GM08714 (cell line): Measurements from ENCODE around the gene BCKDHA.
A peak's percentile ranks its signal among the peaks of the same experiment; 100 is the strongest.
"Not testable (repeated sequence)": the region's sequence is repeated elsewhere in the genome, so short reads cannot be mapped to it uniquely, and the experiment has no call there.

Experiments
- H3K4me3 ChIP-seq: fragments of 200-500 bp; sonication (Bioruptor generic); 2 replicates; pipeline ENCODE4 v1.5.1; 2014; ENCODE audit warnings: mild to moderate bottlenecking, low read length, inconsistent platforms
- ZNF274 ChIP-seq: IDR thresholded peaks from 2 replicates; pipeline ENCODE4 v1.6.1; 2012; ENCODE audit warnings: mild to moderate bottlenecking, low read depth, low read length

BCKDHA gene

GRCh38 chr19:41362143-41362847, 35.3 kb upstream of the BCKDHA start:
- H3K4me3 ChIP-seq, result no peak overlapping the region
- no peak for TF ChIP-seq ZNF274

GRCh38 chr19:41363371-41363752, 34.3 kb upstream of the BCKDHA start:
- TF ChIP-seq ZNF274, result no peak
- H3K4me3 ChIP-seq, result peak overlapping the region; percentile 87; the same call in 1 of the 2 replicates

GRCh38 chr19:41363753-41364523, 33.7 kb upstream of the BCKDHA start, which contains the start of gene B9D2:
Gene B9D2 (minus strand): TSS chr19:41364149. CDS start chr19:41363519, 630 bp downstream.
- no peak for TF ChIP-seq ZNF274
- peak within 1 kb of the TSS; percentile 87 for H3K4me3 ChIP-seq

- no peak for TF ChIP-seq ZNF274
- peak overlapping the region; percentile 87 for H3K4me3 ChIP-seq
Observed at GRCh38 chr19:41364524-41365391, 32.9 kb upstream of the BCKDHA start.

GRCh38 chr19:41366089-41366488, 31.5 kb upstream of the BCKDHA start:
- H3K4me3 ChIP-seq, result no peak overlapping the region
- TF ChIP-seq ZNF274, result no peak

GRCh38 chr19:41367848-41368301, 29.7 kb upstream of the BCKDHA start:
- H3K4me3 ChIP-seq, result peak overlapping the region; percentile 12; the same call in 1 of the 2 replicates
- TF ChIP-seq ZNF274, result no peak

- no peak for TF ChIP-seq ZNF274
- H3K4me3 ChIP-seq, result no peak overlapping the region
Observed at GRCh38 chr19:41369769-41370168, 27.8 kb upstream of the BCKDHA start.

- not testable (repeated sequence) for H3K4me3 ChIP-seq
Observed at GRCh38 chr19:41371119-41371518, 26.5 kb upstream of the BCKDHA start.

- H3K4me3 ChIP-seq, result no peak overlapping the region
- TF ChIP-seq ZNF274, result no peak
Observed at GRCh38 chr19:41371541-41371940, 26.1 kb upstream of the BCKDHA start.

- H3K4me3 ChIP-seq, result no peak overlapping the region
- no peak for TF ChIP-seq ZNF274
Observed at GRCh38 chr19:41372501-41372900, 25.1 kb upstream of the BCKDHA start.

- H3K4me3 ChIP-seq, result no peak overlapping the region
- TF ChIP-seq ZNF274, result no peak
Observed at GRCh38 chr19:41373993-41374392, 23.6 kb upstream of the BCKDHA start.

- H3K4me3 ChIP-seq, result peak within 1 kb of the TSS; percentile 47; the same call in 1 of the 2 replicates
- TF ChIP-seq ZNF274, result no peak
Observed at GRCh38 chr19:41376241-41376997, 21.2 kb upstream of the BCKDHA start, which contains the start of gene TMEM91. Gene TMEM91 (plus strand): TSS chr19:41376533. CDS start chr19:41378310, 1,777 bp downstream.

GRCh38 chr19:41376998-41377365, 20.6 kb upstream of the BCKDHA start:
- no peak overlapping the region; the same call in 1 of the 2 replicates for H3K4me3 ChIP-seq
- TF ChIP-seq ZNF274, result no peak
